NCI-H1092 treated with DMSO at 0.1 percent for 48 hours (cell line): Measurements from ENCODE around the gene TMEM69.
"Not testable (repeated sequence)": the region's sequence is repeated elsewhere in the genome, so short reads cannot be mapped to it uniquely, and the experiment has no call there.

Source experiments
- DNase-seq: peaks from one replicate; lab custom pipeline; 2025; lab: John Stamatoyannopoulos, UW

The TMEM69 gene

GRCh38 chr1:45730780-45731319 is 42.9 kb downstream of the TMEM69 start:
- DNase-seq: no peak

GRCh38 chr1:45739137-45739536 is 51.2 kb downstream of the TMEM69 start:
- DNase-seq: no peak

- not testable (repeated sequence) for DNase-seq
Observed at GRCh38 chr1:45739641-45740156, 51.7 kb downstream of the TMEM69 start.
